T-helper 1 cell treated with Interleukin-12 subunit alpha and Interleukin-12 subunit beta and Interleukin-4 antibody, amounts not matched to agents 30 ng/mL and 1 ng/mL, for 36 hours (primary cell): ENCODE measurements around the gene CCDC28B. TPM values are rescaled to one million over a fixed set of nuclear protein-coding genes. Genes with fewer than 3 reads are reported as not detected.

ENCODE experiments used
- intact Hi-C: fragments of 100-400 bp; cut with micrococcal nuclease; formaldehyde crosslinking; loops from one replicate; pipeline ENCODE4 v1.15.1; 2024
- total RNA-seq: library from RNA; stranded (reverse); gene quantifications from 2 replicates; pipeline ENCODE4 v1.2.3, GENCODE V29; 2022

CCDC28B gene
- total RNA-seq, 1 donor from 2014 or later = 31.7 TPM

- intact Hi-C loops = loop anchor here (1.0 to 10.0 kb wide), 8 partner anchors 9 to 308 kb away; partner anchors contain the start of genes CCDC28B, EIF3I, KHDRBS1 and TMEM234
Measured at GRCh38 chr1:32249831-32250525, 49.6 kb downstream of the CCDC28B start.

GRCh38 chr1:32250893-32251716, 50.7 kb downstream of the CCDC28B start, which contains the start of gene LCK:
Gene LCK, plus strand, starts transcription at chr1:32251265. Its CDS starts 23,065 bp downstream, at chr1:32274330.
- intact Hi-C loops = loop anchor here (1.0 to 10.0 kb wide), 8 partner anchors 10 to 309 kb away; partner anchors contain the start of genes CCDC28B, EIF3I, KHDRBS1 and TMEM234

Other genes with a start within 250 kb of the CCDC28B start
- 154 and 158 TPM in 2 replicates for gene KHDRBS1, start 186.7 kb upstream of the CCDC28B start, total RNA-seq
- 33.1 and 33.7 TPM in 2 replicates for gene TMEM39B, start 127.7 kb upstream of the CCDC28B start, total RNA-seq
- gene KPNA6, start 92.5 kb upstream of the CCDC28B start, total RNA-seq = 72.7 and 73.6 TPM in 2 replicates
- gene TXLNA, start 20.9 kb upstream of the CCDC28B start, total RNA-seq = 96.7 and 97.3 TPM in 2 replicates
- 2.5 and 3.6 TPM in 2 replicates for gene IQCC, start 5.1 kb downstream of the CCDC28B start, total RNA-seq
- 0.22 TPM in 1 of 2 replicates, not detected in the other for gene DCDC2B, start 8.5 kb downstream of the CCDC28B start, total RNA-seq
- gene TMEM234, start 21.8 kb downstream of the CCDC28B start, total RNA-seq = 17.1 and 21.7 TPM in 2 replicates
- 196 and 197 TPM in 2 replicates for gene EIF3I, start 21.8 kb downstream of the CCDC28B start, total RNA-seq
- 0.22 and 0.68 TPM in 2 replicates for gene FAM167B, start 46.6 kb downstream of the CCDC28B start, total RNA-seq
- gene LCK, start 50.7 kb downstream of the CCDC28B start, total RNA-seq = 425 and 440 TPM in 2 replicates
- gene HDAC1, start 91.5 kb downstream of the CCDC28B start, total RNA-seq = 208 and 210 TPM in 2 replicates
- gene MARCKSL1, start 135.6 kb downstream of the CCDC28B start, total RNA-seq = 26.1 and 26.7 TPM in 2 replicates
- 7.1 and 10.0 TPM in 2 replicates for gene FAM229A, start 161.9 kb downstream of the CCDC28B start, total RNA-seq
- 0.98 and 1.2 TPM in 2 replicates for gene TSSK3, start 161.9 kb downstream of the CCDC28B start, total RNA-seq
- 60.3 and 63.7 TPM in 2 replicates for gene BSDC1, start 193.8 kb downstream of the CCDC28B start, total RNA-seq